C1 segment of cervical spinal cord (tissue), 14 donors: Measurements from ENCODE around the gene SEPTIN10.

Experiments
- DNase-seq, 14 donors: peaks; one replicate each; lab custom pipeline; 2025; lab: John Stamatoyannopoulos, UW

The SEPTIN10 gene

DNA sequence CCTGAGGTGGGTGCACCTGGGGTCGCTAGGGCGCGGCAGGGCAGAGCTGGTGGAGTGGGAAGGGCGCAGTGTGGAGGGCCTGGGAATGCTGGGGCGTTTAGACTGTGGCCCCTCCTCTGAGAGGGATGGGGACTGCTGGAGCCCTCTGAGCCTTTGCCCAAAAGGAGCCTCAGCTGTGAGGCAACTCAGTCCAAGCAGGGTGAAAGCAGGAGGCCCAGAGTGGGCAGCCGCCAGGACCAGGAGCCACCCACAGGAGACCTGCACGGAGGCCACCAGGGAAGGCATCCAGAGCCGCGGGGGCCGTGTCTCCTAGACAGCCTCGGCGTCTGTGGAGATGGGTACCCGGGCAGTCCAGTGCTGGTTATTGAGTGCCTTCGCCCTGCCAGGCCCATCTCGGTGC is 114.9 kb downstream of the SEPTIN10 start:
- DNase-seq = no peak

DNA sequence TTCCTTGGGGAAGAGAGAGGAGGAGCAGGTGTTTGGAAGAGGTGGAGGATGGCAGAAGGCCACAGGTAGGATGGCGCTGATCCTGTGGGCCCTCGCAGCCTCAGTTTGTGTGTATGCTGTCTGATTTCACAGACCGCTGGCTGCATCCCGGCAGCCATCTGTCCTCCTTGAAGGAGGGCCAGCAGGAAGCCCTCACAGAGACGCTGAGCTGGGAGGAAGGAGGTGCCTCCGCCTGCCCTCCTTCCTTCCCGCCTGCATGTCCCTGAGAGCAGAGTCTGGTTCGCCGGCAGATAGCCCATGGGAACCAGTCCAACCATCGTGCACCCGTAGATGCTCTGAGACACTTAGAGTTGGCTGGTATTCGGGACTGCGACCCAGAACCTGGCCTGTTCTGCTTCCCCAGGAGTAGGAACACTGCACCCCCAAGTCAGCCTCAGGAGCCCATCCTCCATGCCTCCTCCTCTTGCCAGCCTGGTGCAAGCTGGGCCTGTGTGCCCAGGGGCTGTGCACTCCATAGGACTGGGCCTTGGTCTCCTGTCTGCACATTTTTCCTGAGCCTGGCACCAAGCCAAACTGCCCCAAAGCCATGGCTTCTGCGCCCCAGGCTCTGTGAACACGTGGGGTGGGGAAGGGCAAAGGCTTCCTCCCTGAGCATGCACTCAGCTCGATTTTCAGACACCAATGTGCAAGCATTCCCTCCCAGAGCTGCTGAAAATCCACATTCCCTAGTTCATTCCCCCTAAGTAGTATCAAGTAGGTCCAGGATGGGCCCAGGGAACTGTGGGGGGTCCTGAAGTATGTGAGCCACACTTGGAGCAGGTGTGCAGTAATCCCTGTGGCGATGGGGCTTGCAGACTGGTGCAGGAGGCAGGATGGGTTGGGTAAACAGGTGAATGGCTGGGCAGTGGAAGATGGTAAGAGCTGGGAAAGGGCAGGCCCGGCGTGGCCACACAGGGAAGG is 115.6 kb downstream of the SEPTIN10 start:
- peak in 2 of 14 donors; percentile 3 to 88 for DNase-seq

DNA sequence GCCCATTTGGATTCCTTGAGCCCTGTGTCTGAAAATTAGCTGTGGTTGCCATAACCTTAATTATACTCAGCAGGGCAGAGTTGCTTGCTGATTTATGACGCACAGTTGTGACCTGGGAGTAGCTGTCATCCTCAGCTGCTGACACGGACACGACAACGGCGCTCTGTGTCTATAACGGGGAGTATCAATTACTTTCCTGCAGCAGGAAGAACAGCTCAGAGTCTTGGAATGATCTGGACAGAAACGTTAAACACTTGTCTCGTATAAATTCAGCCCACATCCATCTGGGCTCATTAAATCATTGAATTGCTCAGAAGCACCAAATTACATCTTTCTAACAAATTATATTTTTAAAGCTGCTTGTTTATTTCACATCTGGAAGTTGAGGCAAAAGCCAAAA is 116.3 kb downstream of the SEPTIN10 start:
- no peak for DNase-seq

DNA sequence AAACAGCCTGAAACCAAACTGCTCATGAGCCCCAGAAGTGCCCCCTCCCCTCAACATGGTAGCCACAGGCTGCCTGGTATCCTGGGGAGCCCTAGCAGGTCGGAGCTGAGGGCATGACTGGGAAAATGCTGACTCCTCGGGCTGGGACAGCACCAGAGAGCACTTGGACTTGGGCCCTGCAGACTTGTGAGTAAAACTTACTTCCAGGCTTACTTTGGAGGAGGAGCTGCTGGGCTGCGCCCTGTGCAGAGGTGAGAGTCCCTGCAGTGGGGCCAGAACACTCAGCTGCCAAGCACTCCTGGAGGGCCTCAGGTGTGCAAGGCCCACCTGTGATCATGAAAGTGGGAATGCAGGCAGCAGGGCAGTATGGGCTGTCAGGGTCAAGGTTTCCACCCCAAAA is 119.4 kb downstream of the SEPTIN10 start:
- DNase-seq = no peak

DNA sequence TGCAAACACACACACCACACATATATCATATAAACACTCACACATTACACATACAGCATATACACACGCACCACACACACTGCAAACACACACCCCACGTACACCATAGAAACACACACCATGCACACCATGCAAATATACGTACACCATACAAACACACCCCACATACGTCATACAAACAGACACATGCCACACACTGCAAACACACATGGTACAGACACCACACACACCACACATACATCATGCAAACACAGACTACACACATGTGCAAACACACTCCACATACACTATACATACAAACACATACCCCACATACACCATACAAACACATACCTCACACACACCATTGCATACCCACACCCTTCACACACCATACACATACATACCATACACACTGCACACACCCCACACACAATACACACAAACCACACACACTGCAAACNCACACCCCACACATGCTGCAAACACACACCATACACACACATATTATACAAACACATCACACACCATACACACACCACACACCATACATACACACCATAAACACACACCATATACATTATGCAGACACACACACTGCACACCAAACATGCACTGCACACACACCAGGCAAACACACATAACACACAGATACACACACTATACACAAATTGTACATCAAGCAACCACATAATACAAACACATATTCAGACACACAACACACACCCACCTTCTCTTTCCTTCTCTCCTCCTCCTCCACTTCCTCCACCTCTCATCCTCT is 120.4 kb downstream of the SEPTIN10 start:
- DNase-seq = no peak
